ENCODE measurements around the gene GMPPA. TPM values are rescaled to one million over a fixed set of nuclear protein-coding genes. Genes with fewer than 3 reads are reported as not detected.

The GMPPA gene
- total and polyA plus RNA-seq, 9 of the 15 experiments (the other 6 are each of a cell fraction or from before 2014, with no cell fraction given) = 7.0 to 101 (median 66.7) TPM

DNA sequence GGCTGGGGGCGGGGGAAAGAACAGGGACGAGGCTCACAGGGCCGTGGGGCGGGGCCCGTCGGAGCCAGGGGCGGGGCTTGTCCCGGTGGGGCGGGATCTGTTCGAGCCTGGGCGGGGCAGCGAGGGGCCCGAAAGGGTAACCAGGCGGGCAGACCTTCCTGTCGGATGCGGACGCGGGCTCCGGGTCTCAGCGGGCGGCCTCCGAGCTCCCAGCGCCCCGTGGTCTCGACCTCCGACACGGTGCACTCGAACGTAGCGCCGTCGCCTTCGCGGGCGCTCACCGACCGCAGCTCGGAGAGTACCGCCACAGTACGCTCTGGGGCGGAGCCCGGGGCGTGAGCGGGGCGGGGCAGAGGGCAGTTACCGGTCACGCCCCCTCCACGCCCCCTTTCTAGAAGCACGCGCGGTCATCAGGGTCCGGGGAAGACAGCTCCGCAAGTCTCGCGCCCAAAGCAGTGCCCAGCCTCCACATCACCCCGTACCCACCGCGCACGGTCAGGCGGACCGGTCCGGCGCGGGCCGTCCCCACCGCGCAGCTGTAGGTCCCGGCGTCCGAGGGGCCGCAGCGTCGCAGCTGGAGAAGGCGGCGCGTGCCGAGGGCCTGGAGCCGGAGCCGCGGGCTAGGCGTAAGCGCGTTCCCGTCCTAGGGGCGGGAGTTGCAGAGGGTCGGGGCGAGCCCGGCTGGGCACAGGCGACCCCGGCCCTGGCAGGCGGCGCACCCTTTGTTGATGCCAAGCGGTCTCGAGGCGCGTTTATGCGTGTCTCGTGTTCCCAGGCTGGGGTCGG, 53.9 kb downstream of the GMPPA start (continued):
- TF ChIP-seq SIN3A (IDR thresholded peaks at IDR 0.05; ENCODE audit: borderline replicate concordance in 2 of 2, control insufficient read depth in 1 of 2, low read depth in 2 of 2, low read length in 2 of 2) (peak; percentile 67 to 83; a peak in 2 of 4 replicates), ZNF589 (CRISPR knock-in tag; IDR thresholded peaks at IDR 0.05; ENCODE audit: low read depth) (no peak), ZC3H4 (CRISPR knock-in tag; IDR thresholded peaks at IDR 0.05; ENCODE audit: borderline replicate concordance) (no peak), MXI1 (IDR thresholded peaks at IDR 0.05; ENCODE audit: low read depth, low read length) (0 out of 2 replicates have a peak, but pooled peaks have one; percentile 18), NRF1 (conservative IDR thresholded peaks at IDR 0.05 in 1 of 2, IDR thresholded peaks at IDR 0.05 in 1 of 2) (peak; percentile 54 to 65), POLR3A (IDR thresholded peaks at IDR 0.05; ENCODE audit: borderline replicate concordance, extremely low read depth, insufficient read depth, insufficient read length) (no peak), CXXC5 (CRISPR knock-in tag; IDR thresholded peaks at IDR 0.05) (peak; percentile 42; the same call in 1 of the 2 replicates), XRCC5 (IDR thresholded peaks at IDR 0.05; ENCODE audit: low read depth, low read length) (no peak), L3MBTL2 (IDR thresholded peaks at IDR 0.05) (peak; percentile 91), TEAD1 (CRISPR knock-in tag; IDR thresholded peaks at IDR 0.05) (peak in 1 of 2 experiments; percentile 38; a peak in 1 of 4 replicates), NR2C2 (CRISPR knock-in tag; IDR thresholded peaks at IDR 0.05) (no peak), NR2C2 (tag; IDR thresholded peaks at IDR 0.05) (peak; percentile 57), RB1 (IDR thresholded peaks at IDR 0.05; ENCODE audit: low read depth) (peak; percentile 45; the same call in 1 of the 2 replicates), SMARCB1 (IDR thresholded peaks at IDR 0.05; ENCODE audit: insufficient read length, low read depth) (no peak), SIN3B (IDR thresholded peaks at IDR 0.05; ENCODE audit: low read depth) (no peak), ZNF282 (CRISPR knock-in tag; IDR thresholded peaks at IDR 0.05) (peak; percentile 82; the same call in 1 of the 2 replicates), BDP1 (IDR thresholded peaks at IDR 0.05; ENCODE audit: insufficient read depth, insufficient read length) (no peak), MEIS2 (IDR thresholded peaks at IDR 0.05; ENCODE audit: partially characterized antibody) (no peak), CREM (IDR thresholded peaks at IDR 0.05; ENCODE audit: low read depth) (no peak; the same call in 1 of the 2 replicates), BHLHE40 (IDR thresholded peaks at IDR 0.05; ENCODE audit: low read length) (peak; percentile 50; the same call in 1 of the 2 replicates), ZBTB7A (IDR thresholded peaks at IDR 0.05; ENCODE audit: borderline replicate concordance, control insufficient read depth, low read depth, low read length) (peak; percentile 53; the same call in 1 of the 2 replicates), RBM22 (IDR thresholded peaks at IDR 0.05; ENCODE audit: low read depth, low read length, poor library complexity, severe bottlenecking) (no peak)
- TF ChIP-seq, protein P1, sequence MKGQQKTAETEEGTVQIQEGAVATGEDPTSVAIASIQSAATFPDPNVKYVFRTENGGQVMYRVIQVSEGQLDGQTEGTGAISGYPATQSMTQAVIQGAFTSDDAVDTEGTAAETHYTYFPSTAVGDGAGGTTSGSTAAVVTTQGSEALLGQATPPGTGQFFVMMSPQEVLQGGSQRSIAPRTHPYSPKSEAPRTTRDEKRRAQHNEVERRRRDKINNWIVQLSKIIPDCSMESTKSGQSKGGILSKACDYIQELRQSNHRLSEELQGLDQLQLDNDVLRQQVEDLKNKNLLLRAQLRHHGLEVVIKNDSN (CRISPR knock-in tag; IDR thresholded peaks at IDR 0.05) = no peak
- TF ChIP-seq, protein P2, sequence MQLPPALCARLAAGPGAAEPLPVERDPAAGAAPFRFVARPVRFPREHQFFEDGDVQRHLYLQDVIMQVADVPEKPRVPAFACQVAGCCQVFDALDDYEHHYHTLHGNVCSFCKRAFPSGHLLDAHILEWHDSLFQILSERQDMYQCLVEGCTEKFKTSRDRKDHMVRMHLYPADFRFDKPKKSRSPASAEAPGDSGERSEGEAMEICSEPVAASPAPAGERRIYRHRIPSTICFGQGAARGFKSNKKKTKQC (CRISPR knock-in tag; IDR thresholded peaks at IDR 0.05) = 0 out of 2 replicates have a peak, but pooled peaks have one; percentile 20
- TF ChIP-seq, protein P3, sequence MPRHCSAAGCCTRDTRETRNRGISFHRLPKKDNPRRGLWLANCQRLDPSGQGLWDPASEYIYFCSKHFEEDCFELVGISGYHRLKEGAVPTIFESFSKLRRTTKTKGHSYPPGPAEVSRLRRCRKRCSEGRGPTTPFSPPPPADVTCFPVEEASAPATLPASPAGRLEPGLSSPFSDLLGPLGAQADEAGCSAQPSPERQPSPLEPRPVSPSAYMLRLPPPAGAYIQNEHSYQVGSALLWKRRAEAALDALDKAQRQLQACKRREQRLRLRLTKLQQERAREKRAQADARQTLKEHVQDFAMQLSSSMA (CRISPR knock-in tag; IDR thresholded peaks at IDR 0.05) = no peak

All from K562 (cell line).